Karpas-422 (cell line): Measurements from ENCODE around the gene LSMEM2. TPM values are rescaled to one million over a fixed set of nuclear protein-coding genes. Genes with fewer than 3 reads are reported as not detected.

Source experiments
- DNase-seq: peaks from one replicate; pipeline ENCODE4 v3.0.0-alpha.2; 2015
- H2AFZ ChIP-seq: fragments of 200-600 bp; sonication (generic); 2 replicates; pipeline ENCODE4 v1.6.1; 2014; ENCODE audit warnings: antibody characterized with exemption, low read length, mixed read lengths
- H3K27ac ChIP-seq: fragments of 200-600 bp; sonication (generic); 2 replicates; pipeline ENCODE4 v1.5.1; 2014; ENCODE audit warnings: mild to moderate bottlenecking, low read length, moderate library complexity
- H3K27me3 ChIP-seq: fragments of 200-600 bp; sonication (generic); 2 replicates; pipeline ENCODE4 v1.6.1; 2014; ENCODE audit warnings: low read length, mixed read lengths
- H3K36me3 ChIP-seq: fragments of 200-600 bp; sonication (generic); 2 replicates; pipeline ENCODE4 v1.6.1; 2014; ENCODE audit warnings: low read length, mixed read lengths; ENCODE audit not compliant: insufficient read depth
- H3K4me1 ChIP-seq: fragments of 200-600 bp; sonication (generic); 2 replicates; pipeline ENCODE4 v1.6.1; 2014; ENCODE audit warnings: mild to moderate bottlenecking, low read length, mixed read lengths
- H3K4me2 ChIP-seq: fragments of 200-600 bp; sonication (generic); 2 replicates; pipeline ENCODE4 v1.6.1; 2014; ENCODE audit warnings: low read length, low read depth, mild to moderate bottlenecking; ENCODE audit not compliant: poor library complexity, severe bottlenecking
- H3K4me3 ChIP-seq: fragments of 200-600 bp; sonication (generic); 2 replicates; pipeline ENCODE4 v1.5.1; 2014; ENCODE audit warnings: mild to moderate bottlenecking, antibody characterized with exemption, low read length, mixed read lengths
- H3K79me2 ChIP-seq: fragments of 200-600 bp; sonication (generic); 2 replicates; pipeline ENCODE4 v1.6.1; 2014; ENCODE audit warnings: mild to moderate bottlenecking, low read length, mixed read lengths
- H3K9ac ChIP-seq: fragments of 200-600 bp; sonication (generic); 2 replicates; pipeline ENCODE4 v1.6.0; 2014; ENCODE audit warnings: low read length
- H3K9me2 ChIP-seq: fragments of 200-600 bp; sonication (generic), shearing (Covaris generic); replicated peaks from 2 replicates; pipeline ENCODE4 v1.6.0; 2014; ENCODE audit warnings: mild to moderate bottlenecking, low read length, moderate library complexity; ENCODE audit not compliant: insufficient read depth
- H3K9me3 ChIP-seq: fragments of 300-700, 200-600 bp; sonication (generic); 2 replicates; pipeline ENCODE4 v1.6.1; 2014; ENCODE audit warnings: low read length, mixed read lengths
- H4K20me1 ChIP-seq: fragments of 200-600 bp; sonication (generic); 2 replicates; pipeline ENCODE4 v1.6.1; 2014; ENCODE audit warnings: mild to moderate bottlenecking, antibody characterized with exemption, low read length, low read depth; ENCODE audit not compliant: insufficient read depth
- total RNA-seq: library from RNA; depleted of rRNA; stranded (reverse); fragments of >200 nt; shearing (Covaris generic); gene quantifications from 2 replicates; pipeline ENCODE4 v1.2.3, GENCODE V29; 2014; ENCODE audit warnings: low replicate concordance

Gene LSMEM2
- total RNA-seq, 1 experiment from 2014 or later, result not detected

- Histone ChIP-seq H3K4me3 (peak overlapping the region; percentile 95), H3K4me2 (peak overlapping the region; percentile 89), H3K9ac (peak overlapping the region; percentile 95), H4K20me1 (peaks cover 37% of the 10 kb centered on the region), H3K4me1 (peaks cover 47% of the 10 kb centered on the region), H3K27ac (peak overlapping the region; percentile 90), H3K9me2 (no peaks in the 10 kb centered on the region), H3K79me2 (peaks cover 53% of the 10 kb centered on the region), H3K36me3 (peaks cover 10% of the 10 kb centered on the region; the same call in 1 of the 2 replicates), H3K9me3 (no peaks in the 10 kb centered on the region), H3K27me3 (no peaks in the 10 kb centered on the region), H2AFZ (no peak overlapping the region)
- no peak for DNase-seq
These were observed 42.3 kb upstream of the LSMEM2 start for GRCh38 chr3:50236484-50237132.

GRCh38 chr3:50237133-50237651, 41.7 kb upstream of the LSMEM2 start:
- Histone ChIP-seq H3K79me2 (peaks cover 59% of the 10 kb centered on the region), H4K20me1 (peaks cover 43% of the 10 kb centered on the region)

GRCh38 chr3:50237754-50238548, 40.9 kb upstream of the LSMEM2 start:
- Histone ChIP-seq H3K9me3 (no peaks in the 10 kb centered on the region), H3K4me3 (peak overlapping the region; percentile 95), H3K9ac (peak overlapping the region; percentile 95), H3K9me2 (no peaks in the 10 kb centered on the region), H3K36me3 (peaks cover 10% of the 10 kb centered on the region; the same call in 1 of the 2 replicates), H3K4me1 (peaks cover 60% of the 10 kb centered on the region), H3K79me2 (peaks cover 65% of the 10 kb centered on the region), H3K27me3 (no peaks in the 10 kb centered on the region), H3K4me2 (peak overlapping the region; percentile 89), H3K27ac (peak overlapping the region; percentile 90), H4K20me1 (peaks cover 43% of the 10 kb centered on the region), H2AFZ (no peak overlapping the region)
- peak; percentile 95 for DNase-seq

More at GRCh38 chr3:50237133-50237651, 41.7 kb upstream of the LSMEM2 start:
- Histone ChIP-seq H3K4me1 (peaks cover 53% of the 10 kb centered on the region), H3K27me3 (no peaks in the 10 kb centered on the region), H3K36me3 (peaks cover 10% of the 10 kb centered on the region; the same call in 1 of the 2 replicates), H3K9ac (peak overlapping the region; percentile 95), H3K27ac (peak overlapping the region; percentile 90), H3K9me2 (no peaks in the 10 kb centered on the region), H2AFZ (no peak overlapping the region), H3K9me3 (no peaks in the 10 kb centered on the region), H3K4me3 (peak overlapping the region; percentile 95), H3K4me2 (peak overlapping the region; percentile 89)
- peak; percentile 63 for DNase-seq

- H3K4me1 ChIP-seq, result peaks cover 67% of the 10 kb centered on the region
- no peaks in the 10 kb centered on the region for H3K9me3 ChIP-seq
- DNase-seq, result no peak
- no peaks in the 10 kb centered on the region for H3K27me3 ChIP-seq
- no peaks in the 10 kb centered on the region for H3K9me2 ChIP-seq
- peak overlapping the region; percentile 89 for H3K4me2 ChIP-seq
- peaks cover 10% of the 10 kb centered on the region; the same call in 1 of the 2 replicates for H3K36me3 ChIP-seq
- H4K20me1 ChIP-seq, result peaks cover 43% of the 10 kb centered on the region
- peak overlapping the region; percentile 90 for H3K27ac ChIP-seq
- peaks cover 71% of the 10 kb centered on the region for H3K79me2 ChIP-seq
- peak overlapping the region; percentile 95 for H3K4me3 ChIP-seq
- H2AFZ ChIP-seq, result no peak overlapping the region
- peak overlapping the region; percentile 95 for H3K9ac ChIP-seq
These were observed 40.3 kb upstream of the LSMEM2 start for GRCh38 chr3:50238549-50239026.

GRCh38 chr3:50239649-50240048, 39.2 kb upstream of the LSMEM2 start:
- H3K9ac ChIP-seq, result peak overlapping the region; percentile 95
- peak overlapping the region; percentile 89 for H3K4me2 ChIP-seq
- no peak overlapping the region for H3K4me3 ChIP-seq
- H4K20me1 ChIP-seq, result peaks cover 43% of the 10 kb centered on the region
- peaks cover 78% of the 10 kb centered on the region for H3K79me2 ChIP-seq
- DNase-seq, result no peak
- H2AFZ ChIP-seq, result no peak overlapping the region
- H3K9me3 ChIP-seq, result no peaks in the 10 kb centered on the region
- peak overlapping the region; percentile 90 for H3K27ac ChIP-seq
- no peaks in the 10 kb centered on the region for H3K27me3 ChIP-seq
- peaks cover 10% of the 10 kb centered on the region; the same call in 1 of the 2 replicates for H3K36me3 ChIP-seq
- H3K9me2 ChIP-seq, result no peaks in the 10 kb centered on the region
- H3K4me1 ChIP-seq, result peaks cover 71% of the 10 kb centered on the region

- no peak overlapping the region for H2AFZ ChIP-seq
- no peak for DNase-seq
- no peaks in the 10 kb centered on the region for H3K27me3 ChIP-seq
- H3K36me3 ChIP-seq, result peaks cover 10% of the 10 kb centered on the region; the same call in 1 of the 2 replicates
- H3K27ac ChIP-seq, result peak overlapping the region; percentile 93
- H3K9ac ChIP-seq, result peak overlapping the region; percentile 60
- H3K9me2 ChIP-seq, result no peaks in the 10 kb centered on the region
- H3K4me3 ChIP-seq, result peak overlapping the region; percentile 40; the same call in 1 of the 2 replicates
- peaks cover 43% of the 10 kb centered on the region for H4K20me1 ChIP-seq
- peaks cover 89% of the 10 kb centered on the region for H3K79me2 ChIP-seq
- H3K9me3 ChIP-seq, result no peaks in the 10 kb centered on the region
- H3K4me1 ChIP-seq, result peaks cover 73% of the 10 kb centered on the region
- peak overlapping the region; percentile 63 for H3K4me2 ChIP-seq
These were observed 37.7 kb upstream of the LSMEM2 start for GRCh38 chr3:50241163-50241562.

GRCh38 chr3:50241713-50242380, 37.0 kb upstream of the LSMEM2 start:
- peak overlapping the region; percentile 93 for H3K27ac ChIP-seq
- H3K79me2 ChIP-seq, result peaks cover 89% of the 10 kb centered on the region
- H4K20me1 ChIP-seq, result peaks cover 43% of the 10 kb centered on the region
- no peaks in the 10 kb centered on the region for H3K9me3 ChIP-seq
- H3K4me1 ChIP-seq, result peaks cover 79% of the 10 kb centered on the region
- no peaks in the 10 kb centered on the region for H3K9me2 ChIP-seq
- no peak overlapping the region for H2AFZ ChIP-seq
- H3K4me3 ChIP-seq, result peak overlapping the region; percentile 40; the same call in 1 of the 2 replicates
- H3K9ac ChIP-seq, result peak overlapping the region; percentile 60
- no peak for DNase-seq
- H3K36me3 ChIP-seq, result peaks cover 10% of the 10 kb centered on the region; the same call in 1 of the 2 replicates
- peak overlapping the region; percentile 63 for H3K4me2 ChIP-seq
- no peaks in the 10 kb centered on the region for H3K27me3 ChIP-seq
